HepG2 (cell line): ENCODE data around the gene ELMO2. TPM values are rescaled to one million over a fixed set of nuclear protein-coding genes. Genes with fewer than 3 reads are reported as not detected.

ENCODE experiments used
- ATAC-seq: fragments of 200-7000 bp; cut with Tn5 transposase; 3 replicates; pipeline ENCODE4 v1.9.1; 2020; ENCODE audit warnings: mild to moderate bottlenecking, moderate library complexity
- BruUV-seq: library from RNA; stranded (reverse); fragments of 400-500 nt; replicated peaks from 2 replicates; lab custom pipeline; 2021; lab: Mats Ljungman, UMichigan
- CTCF ChIA-PET: fragments of 300-600 bp; formaldehyde crosslinking; extraction: SDS; loops from one replicate; lab custom pipeline; 2021; ENCODE audit warnings: low total read pairs, inconsistent platforms, low intra/inter-chr PET ratio; lab: Yijun Ruan, JAX
- POLR2A ChIA-PET: fragments of 350-600 bp; sonication (Branson Sonifier 250); formaldehyde crosslinking; loops from one replicate; lab custom pipeline; 2020; ENCODE audit warnings: antibody characterized with exemption, inconsistent platforms; lab: Yijun Ruan, JAX
- DNase-seq: peaks from one replicate; pipeline ENCODE4 v3.0.0-alpha.2; 2015; ENCODE audit warnings: low spot score
- FAIRE-seq: peaks from 3 replicates; lab custom pipeline; 2011; peaks lifted over from hg19 to GRCh38; lab: Jason Lieb, UNC
- H2AFZ ChIP-seq: one replicate; pipeline ENCODE4 v1.6.1; 2011; ENCODE audit warnings: low read length, inconsistent platforms
- H3K27ac ChIP-seq: fragments of 300-600 bp; 3 replicates; pipeline ENCODE4 v1.8.0; 2011; ENCODE audit warnings: mixed run types, mild to moderate bottlenecking, mixed read lengths, low read length, inconsistent platforms; ENCODE audit not compliant: insufficient read depth; ENCODE audit errors: extremely low read length
- H3K27me3 ChIP-seq, 2 experiments: fragments of 200-600 bp in 1 of 2; 2 replicates in 1 of 2; 3 replicates in 1 of 2; pipeline versions ENCODE4 v1.6.0 to v1.8.0; 2011; ENCODE audit warnings: low read length in 2 of 2, mild to moderate bottlenecking in 2 of 2, moderate library complexity in 2 of 2, inconsistent platforms in 1 of 2; ENCODE audit not compliant: insufficient read depth in 2 of 2, control insufficient read depth in 1 of 2
- H3K36me3 ChIP-seq, 2 experiments: fragments of 200-600 bp in 1 of 2; replicated peaks in 1 of 2; 2 replicates in 1 of 2; 3 replicates in 1 of 2; pipeline versions ENCODE4 v1.5.1 to v1.8.0; 2011; ENCODE audit warnings: low read length in 2 of 2, inconsistent platforms in 1 of 2; ENCODE audit not compliant: insufficient read depth in 2 of 2, control insufficient read depth in 1 of 2
- H3K4me1 ChIP-seq: 2 replicates; pipeline ENCODE4 v1.5.1; 2012; ENCODE audit warnings: low read length, inconsistent platforms; ENCODE audit not compliant: insufficient read depth
- H3K4me2 ChIP-seq: 2 replicates; pipeline ENCODE4 v1.6.0; 2011; ENCODE audit warnings: low read depth, low read length, inconsistent platforms
- H3K4me3 ChIP-seq, 3 experiments: fragments of 200-600 bp in 1 of 3; sonication (generic), shearing (Covaris generic) in 1 of 3; replicated peaks in 1 of 3; 2 replicates each; pipeline ENCODE4 v1.5.1; 2011 to 2016; ENCODE audit warnings: low read length in 3 of 3, inconsistent platforms in 2 of 3, low read depth in 2 of 3, mild to moderate bottlenecking in 2 of 3, control low read depth in 1 of 3, mixed read lengths in 1 of 3; ENCODE audit not compliant: insufficient read depth in 1 of 3
- H3K79me2 ChIP-seq: one replicate; pipeline ENCODE4 v1.6.1; 2011; ENCODE audit warnings: low read length, inconsistent platforms; ENCODE audit not compliant: insufficient read depth
- H3K9ac ChIP-seq: 2 replicates; pipeline ENCODE4 v1.6.0; 2011; ENCODE audit warnings: mild to moderate bottlenecking, low read depth, low read length, inconsistent platforms; ENCODE audit not compliant: insufficient read depth
- H3K9me3 ChIP-seq: 2 replicates; pipeline ENCODE4 v1.5.1; 2012; ENCODE audit warnings: mild to moderate bottlenecking, low read length
- H4K20me1 ChIP-seq: 2 replicates; pipeline ENCODE4 v1.6.0; 2011; ENCODE audit warnings: inconsistent platforms, mild to moderate bottlenecking, low read length, moderate library complexity; ENCODE audit not compliant: insufficient read depth
- DDIT3 ChIP-seq: sonication (generic); formaldehyde crosslinking; IDR thresholded peaks from 2 replicates; pipeline ENCODE4 v1.4.0; 2020; ENCODE audit warnings: mild to moderate bottlenecking, missing genetic modification reagents
- MLXIP ChIP-seq: sonication (generic); formaldehyde crosslinking; IDR thresholded peaks from 2 replicates; pipeline ENCODE4 v1.9.0; 2021; ENCODE audit warnings: missing genetic modification reagents, borderline replicate concordance
- RAD21 ChIP-seq: fragments of 450-650 bp; formaldehyde crosslinking; IDR thresholded peaks from 2 replicates; pipeline ENCODE4 v1.5.0; 2020; ENCODE audit warnings: mild to moderate bottlenecking
- YEATS2 ChIP-seq: sonication (generic); formaldehyde crosslinking; IDR thresholded peaks from 2 replicates; pipeline ENCODE4 v1.4.0; 2020; ENCODE audit warnings: missing genetic modification reagents, borderline replicate concordance
- ZNF275 ChIP-seq: sonication (generic); formaldehyde crosslinking; IDR thresholded peaks from 2 replicates; pipeline ENCODE4 v1.8.0; 2022; ENCODE audit warnings: missing genetic modification reagents, mild to moderate bottlenecking, inconsistent platforms, borderline replicate concordance
- ZNF292 ChIP-seq: sonication (generic); formaldehyde crosslinking; IDR thresholded peaks from 2 replicates; pipeline ENCODE4 v1.8.1; 2022; ENCODE audit warnings: mild to moderate bottlenecking, low read depth, missing genetic modification reagents, borderline replicate concordance
- ZNF33B ChIP-seq: sonication (generic); formaldehyde crosslinking; IDR thresholded peaks from 2 replicates; pipeline ENCODE4 v1.5.1; 2020; ENCODE audit warnings: mild to moderate bottlenecking, missing genetic modification reagents
- WGBS: methylation state at CpG from one replicate; pipeline ENCODE4 v1.1.6; 2017; ENCODE audit warnings: low lambda C conversion rate; 5-methylcytosine and 5-hydroxymethylcytosine counted together
- in situ Hi-C: cut with HindIII; loops from 2 replicates; pipeline ENCODE4 v1.10.0; 2017; ENCODE audit warnings: low pct_unique_long_range_greater_than_20kb; ENCODE audit not compliant: extremely low pct_ligation_motif_present
- intact Hi-C: fragments of 100-400 bp; cut with micrococcal nuclease; formaldehyde crosslinking; loops from one replicate; pipeline ENCODE4 v1.10.0; 2022; ENCODE audit not compliant: unreplicated experiment
- polyA plus RNA-seq, 8 experiments: library from polyadenylated mRNA; depleted of rRNA in 3 of 8; stranded (reverse) in 7 of 8; unstranded in 1 of 8; fragments of >200 nt; fragmentation: Illumina TruSeq in 4 of 8; extraction: Trizol in 4 of 8; gene quantifications; 2 replicates each; pipeline versions ENCODE4 v1.2.1 to v1.2.3, GENCODE V29; 2011 to 2016; ENCODE audit warnings: low read depth in 4 of 8, missing spikeins in 1 of 8, mixed read lengths in 1 of 8; ENCODE audit not compliant: insufficient read depth in 1 of 8
- total RNA-seq, 5 experiments: library from RNA; depleted of rRNA; stranded (reverse); fragments of >200 nt; fragmentation: Illumina TruSeq; extraction: Trizol; gene quantifications; 2 replicates each; pipeline ENCODE4 v1.2.3, GENCODE V29; 2016; ENCODE audit warnings: low read depth in 1 of 5

Gene ELMO2
- total and polyA plus RNA-seq, 2 of the 13 experiments (the other 11 are each of a cell fraction or from before 2014, with no cell fraction given): 30.6 to 35.7 TPM

- ChIA-PET POLR2A (interaction anchor here (0.9 to 2.3 kb wide), 2 partner anchors 37 kb away, joined by 3 to 7 read pairs; no protein-coding TSS in a partner anchor), CTCF (no interaction called here)
- Histone ChIP-seq H2AFZ (no peak overlapping the region), H3K27ac (no peak overlapping the region), H3K36me3 (peaks cover 4 to 25% of the 10 kb centered on the region in 2 experiments; a peak in 4 of 5 replicates), H4K20me1 (peaks cover 9% of the 10 kb centered on the region; the same call in 1 of the 2 replicates), H3K4me1 (peaks cover 50% of the 10 kb centered on the region), H3K4me2 (no peak overlapping the region), H3K79me2 (peaks cover 55% of the 10 kb centered on the region)
- intact Hi-C loops: no loop called here
- BruUV-seq: no TSS peak
- ATAC-seq (no peak), FAIRE-seq (no peak), DNase-seq (no peak)
- 95% methylated on average over 6 of the region's 6 CpGs for WGBS
- TF ChIP-seq RAD21 (no peak), ZNF292 (no peak), ZNF275 (no peak), MLXIP (CRISPR knock-in tag) (no peak), ZNF33B (CRISPR knock-in tag) (no peak), DDIT3 (CRISPR knock-in tag) (no peak), YEATS2 (no peak)
- TF ChIP-seq, all 625 proteins: peak for 0
- H3K27me3 ChIP-seq: no peaks in the 10 kb centered on the region
- H3K4me3 ChIP-seq: no peak overlapping the region
- no peak overlapping the region for H3K9ac ChIP-seq
- in situ Hi-C loops: no loop called here
- H3K9me3 ChIP-seq: no peaks in the 10 kb centered on the region
Observed at GRCh38 chr20:46400828-46401477, 5.5 kb downstream of the ELMO2 start.
